ENCODE measurements around the gene GAL3ST3.

GRCh38 chr11:66055021-66055420, 6.1 kb upstream of the GAL3ST3 start:
- no peak for TF ChIP-seq CTCF (IDR thresholded peaks at IDR 0.05; ENCODE audit: poor library complexity)
- no peak for TF ChIP-seq EZH2phosphoT487 (IDR thresholded peaks at IDR 0.05; ENCODE audit: low read depth, severe bottlenecking, unreplicated experiment)
